Endometrial microvascular endothelial cells (primary cell): ENCODE results near the gene CEP170B. TPM values are rescaled to one million over a fixed set of nuclear protein-coding genes. Genes with fewer than 3 reads are reported as not detected.
"Not testable (repeated sequence)": the region's sequence is repeated elsewhere in the genome, so short reads cannot be mapped to it uniquely, and the experiment has no call there.

Experiments used
- in situ Hi-C: cut with HindIII; loops from 2 replicates; pipeline ENCODE4 v1.10.0; 2017; ENCODE audit warnings: low sequenced_read_pairs, low pct_unique_long_range_greater_than_20kb; ENCODE audit errors: inconsistent ontology term
- total RNA-seq: library from RNA; depleted of rRNA; stranded (reverse); fragments of >200 nt; gene quantifications from one replicate; pipeline ENCODE4 v1.2.3, GENCODE V29; 2015; ENCODE audit errors: inconsistent ontology term

The CEP170B gene
- total RNA-seq, 1 donor from 2014 or later, result 20.1 TPM

- in situ Hi-C loops, result loop anchor here (10.0 kb wide), 1 partner anchor 118 kb away; no protein-coding TSS in a partner anchor
These were observed 71.5 kb downstream of the CEP170B start for GRCh38 chr14:104936361-104937155.

GRCh38 chr14:104937161-104937560 lies 72.1 kb downstream of the CEP170B start:
- in situ Hi-C loops, result loop anchor here (10.0 kb wide), 1 partner anchor 118 kb away; no protein-coding TSS in a partner anchor

GRCh38 chr14:104937694-104938365 lies 72.8 kb downstream of the CEP170B start:
- in situ Hi-C loops, result loop anchor here (10.0 kb wide), 1 partner anchor 117 kb away; no protein-coding TSS in a partner anchor

- in situ Hi-C loops, result loop anchor here (10.0 kb wide), 1 partner anchor 116 kb away; no protein-coding TSS in a partner anchor
These were observed 73.4 kb downstream of the CEP170B start for GRCh38 chr14:104938436-104938835.

GRCh38 chr14:104938960-104939359 lies 73.9 kb downstream of the CEP170B start:
- in situ Hi-C loops, result loop anchor here (10.0 kb wide), 1 partner anchor 116 kb away; no protein-coding TSS in a partner anchor

- in situ Hi-C loops, result loop anchor here (10.0 kb wide), 1 partner anchor 115 kb away; no protein-coding TSS in a partner anchor
These were observed 74.8 kb downstream of the CEP170B start for GRCh38 chr14:104939666-104940410.

- in situ Hi-C loops, result no loop called here
These were observed 75.6 kb downstream of the CEP170B start for GRCh38 chr14:104940526-104941150.

- in situ Hi-C loops, result no loop called here
These were observed 76.7 kb downstream of the CEP170B start for GRCh38 chr14:104941508-104942365.

GRCh38 chr14:104942586-104942985 lies 77.5 kb downstream of the CEP170B start:
- in situ Hi-C loops, result no loop called here

- in situ Hi-C loops, result not testable (repeated sequence)
These were observed 78.3 kb downstream of the CEP170B start for GRCh38 chr14:104943216-104944015.

GRCh38 chr14:104944016-104944308 lies 78.9 kb downstream of the CEP170B start:
- in situ Hi-C loops, result not testable (repeated sequence)

- in situ Hi-C loops, result not testable (repeated sequence)
These were observed 79.6 kb downstream of the CEP170B start for GRCh38 chr14:104944436-104945205.

- in situ Hi-C loops, result not testable (repeated sequence)
These were observed 80.2 kb downstream of the CEP170B start for GRCh38 chr14:104945266-104945665.
